Measurements from ENCODE around the gene LPP. TPM values are rescaled to one million over a fixed set of nuclear protein-coding genes. Genes with fewer than 3 reads are reported as not detected.

Gene LPP
- polyA plus RNA-seq, 3 donors, result 26.4 to 31.9 (median 28.6) TPM

- DNase-seq (ENCODE audit: extremely low read depth in 1 of 11, low read depth in 9 of 11, low spot score in 4 of 11), result no peak
These were observed 30.7 kb downstream of the LPP start for GRCh38 chr3:188184649-188185048.

GRCh38 chr3:188185717-188186251 lies 31.8 kb downstream of the LPP start:
- DNase-seq (ENCODE audit: extremely low read depth in 1 of 11, low read depth in 9 of 11, low spot score in 4 of 11), result peak in 5 of 11 donors; percentile 18 to 43 (median 35)

GRCh38 chr3:188187053-188187452 lies 33.1 kb downstream of the LPP start:
- DNase-seq (ENCODE audit: extremely low read depth in 1 of 11, low read depth in 9 of 11, low spot score in 4 of 11), result no peak

- no peak for DNase-seq (ENCODE audit: extremely low read depth in 1 of 11, low read depth in 9 of 11, low spot score in 4 of 11)
These were observed 35.0 kb downstream of the LPP start for GRCh38 chr3:188188911-188189310.

- no peak for DNase-seq (ENCODE audit: extremely low read depth in 1 of 11, low read depth in 9 of 11, low spot score in 4 of 11)
These were observed 37.5 kb downstream of the LPP start for GRCh38 chr3:188191460-188191859.

- no peak for DNase-seq (ENCODE audit: extremely low read depth in 1 of 11, low read depth in 9 of 11, low spot score in 4 of 11)
These were observed 38.1 kb downstream of the LPP start for GRCh38 chr3:188192034-188192433.

GRCh38 chr3:188194332-188194731 lies 40.4 kb downstream of the LPP start:
- DNase-seq (ENCODE audit: extremely low read depth in 1 of 11, low read depth in 9 of 11, low spot score in 4 of 11), result no peak

- DNase-seq (ENCODE audit: extremely low read depth in 1 of 11, low read depth in 9 of 11, low spot score in 4 of 11), result no peak
These were observed 42.5 kb downstream of the LPP start for GRCh38 chr3:188196232-188196990.

GRCh38 chr3:188197388-188197847 lies 43.5 kb downstream of the LPP start:
- DNase-seq (ENCODE audit: extremely low read depth in 1 of 11, low read depth in 9 of 11, low spot score in 4 of 11), result no peak

DNA sequence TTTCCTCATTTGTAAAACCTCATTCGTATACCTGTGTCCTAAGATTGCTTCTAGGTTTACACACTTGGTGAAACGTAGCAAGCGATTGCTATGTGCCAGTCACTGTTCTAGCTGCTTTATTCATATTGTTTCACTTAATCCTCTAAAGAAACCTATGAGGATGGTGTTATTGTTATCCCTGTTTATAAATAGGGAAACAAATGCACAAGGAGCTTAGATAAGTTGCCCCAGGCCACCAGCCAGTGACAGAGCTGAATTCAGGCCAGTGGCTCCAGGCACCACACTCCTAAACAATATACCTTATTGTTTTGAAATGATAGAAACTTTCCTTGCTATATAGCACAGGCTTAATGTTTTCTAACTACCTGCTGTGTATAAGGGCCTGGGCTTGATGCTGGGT lies 44.0 kb downstream of the LPP start:
- no peak for DNase-seq (ENCODE audit: extremely low read depth in 1 of 11, low read depth in 9 of 11, low spot score in 4 of 11)

GRCh38 chr3:188198760-188199327 lies 44.9 kb downstream of the LPP start:
- no peak for DNase-seq (ENCODE audit: extremely low read depth in 1 of 11, low read depth in 9 of 11, low spot score in 4 of 11)

DNA sequence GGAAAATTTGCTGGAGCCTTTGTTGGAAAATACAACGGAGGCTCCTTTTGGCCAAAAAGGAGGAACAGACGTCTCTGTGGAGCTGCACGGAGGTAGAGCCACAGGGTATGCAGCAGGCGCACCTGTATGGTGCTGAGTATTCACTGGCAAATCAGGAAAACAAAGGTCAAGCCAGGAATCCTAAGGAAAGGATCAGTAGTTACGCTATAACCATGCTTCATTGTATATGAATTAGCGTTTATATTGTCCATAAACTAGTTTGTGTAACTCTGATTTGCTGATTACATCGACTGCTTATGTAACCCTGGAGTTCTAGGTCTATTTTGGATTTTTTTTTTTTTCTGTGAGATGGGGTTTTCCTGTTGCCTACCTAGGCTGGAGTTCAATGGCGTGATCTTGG lies 45.4 kb downstream of the LPP start:
- DNase-seq (ENCODE audit: extremely low read depth in 1 of 11, low read depth in 9 of 11, low spot score in 4 of 11), result no peak

- no peak for DNase-seq (ENCODE audit: extremely low read depth in 1 of 11, low read depth in 9 of 11, low spot score in 4 of 11)
These were observed 46.5 kb downstream of the LPP start for GRCh38 chr3:188200481-188200880.

DNA sequence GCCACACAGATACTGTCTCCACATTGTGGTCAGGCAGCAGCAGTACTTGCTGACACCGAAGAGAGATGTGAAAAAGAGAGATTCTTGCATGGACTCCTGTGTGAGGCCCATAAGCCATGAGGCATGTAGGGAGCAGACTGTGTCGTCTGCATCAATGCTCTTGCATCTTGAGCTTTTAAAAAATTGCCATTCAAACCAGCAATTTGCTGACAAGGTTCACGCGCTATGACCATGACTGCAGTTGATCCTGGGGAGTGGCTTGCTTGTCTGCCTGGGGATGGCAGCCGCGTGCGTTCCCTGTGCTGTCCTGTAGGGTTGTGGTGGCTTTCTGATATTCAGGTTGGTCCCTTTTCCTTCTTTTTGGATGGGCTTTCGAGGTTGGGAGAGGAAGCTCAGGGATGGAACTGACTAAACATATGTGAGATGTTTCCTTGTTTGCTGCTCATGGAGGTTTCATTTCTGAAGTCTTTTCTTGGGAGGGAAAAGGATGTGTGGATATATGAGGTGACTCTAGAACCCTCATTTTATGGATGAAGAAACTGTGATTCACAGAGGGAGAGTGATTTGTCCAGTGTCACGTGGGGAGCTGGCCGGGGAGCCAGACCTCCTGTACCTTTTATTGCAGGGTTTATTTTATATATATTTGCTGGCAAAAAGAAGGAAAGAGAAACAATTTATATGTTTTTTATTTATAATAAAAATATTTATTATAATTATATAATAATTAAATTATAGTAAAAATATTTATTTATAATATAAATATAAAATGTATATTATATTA lies 48.6 kb downstream of the LPP start:
- DNase-seq (ENCODE audit: extremely low read depth in 1 of 11, low read depth in 9 of 11, low spot score in 4 of 11), result no peak

DNA sequence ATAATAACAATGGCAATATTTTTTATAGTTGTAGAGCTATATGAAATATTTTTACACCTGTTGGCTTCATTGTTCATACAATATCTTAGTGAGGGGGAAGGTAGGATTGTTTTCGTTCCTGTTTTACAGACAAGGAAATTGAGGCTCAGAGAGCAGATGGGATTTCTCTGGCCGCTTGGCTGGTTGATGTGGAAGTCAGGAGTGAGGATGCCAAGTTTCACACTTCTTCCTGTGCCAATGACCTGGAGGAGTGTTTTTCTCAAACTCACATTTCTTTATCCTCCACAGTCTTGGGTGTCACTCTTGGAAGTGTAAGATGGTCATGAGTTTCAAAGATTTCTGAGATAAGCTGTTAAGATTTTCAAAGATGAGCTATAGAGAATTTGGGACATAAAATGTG lies 50.6 kb downstream of the LPP start:
- DNase-seq (ENCODE audit: extremely low read depth in 1 of 11, low read depth in 9 of 11, low spot score in 4 of 11), result no peak

DNA sequence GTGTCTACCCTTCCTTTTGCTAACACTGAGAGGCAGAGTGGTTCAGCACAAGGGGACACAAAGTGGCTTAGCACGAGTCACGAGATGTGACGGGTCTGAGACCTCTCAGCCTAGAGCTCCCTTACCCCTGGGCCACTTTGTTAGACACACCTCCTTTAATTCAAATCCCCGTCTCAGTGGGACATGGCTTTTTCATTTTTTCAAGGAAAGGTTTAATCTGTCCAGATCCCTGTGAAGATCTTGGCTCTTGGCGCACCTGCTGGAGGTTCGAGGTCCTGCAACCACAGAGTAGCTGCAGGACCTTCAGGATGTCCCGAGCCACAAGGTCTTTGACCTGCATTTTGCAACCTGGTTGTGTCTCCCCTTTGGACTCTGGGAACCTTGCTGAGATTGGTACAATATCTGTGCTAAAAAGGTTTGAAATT lies 52.0 kb downstream of the LPP start:
- no peak for DNase-seq (ENCODE audit: extremely low read depth in 1 of 11, low read depth in 9 of 11, low spot score in 4 of 11)

- DNase-seq (ENCODE audit: extremely low read depth in 1 of 11, low read depth in 9 of 11, low spot score in 4 of 11), result no peak
These were observed 52.8 kb downstream of the LPP start for GRCh38 chr3:188206787-188207186.

DNA sequence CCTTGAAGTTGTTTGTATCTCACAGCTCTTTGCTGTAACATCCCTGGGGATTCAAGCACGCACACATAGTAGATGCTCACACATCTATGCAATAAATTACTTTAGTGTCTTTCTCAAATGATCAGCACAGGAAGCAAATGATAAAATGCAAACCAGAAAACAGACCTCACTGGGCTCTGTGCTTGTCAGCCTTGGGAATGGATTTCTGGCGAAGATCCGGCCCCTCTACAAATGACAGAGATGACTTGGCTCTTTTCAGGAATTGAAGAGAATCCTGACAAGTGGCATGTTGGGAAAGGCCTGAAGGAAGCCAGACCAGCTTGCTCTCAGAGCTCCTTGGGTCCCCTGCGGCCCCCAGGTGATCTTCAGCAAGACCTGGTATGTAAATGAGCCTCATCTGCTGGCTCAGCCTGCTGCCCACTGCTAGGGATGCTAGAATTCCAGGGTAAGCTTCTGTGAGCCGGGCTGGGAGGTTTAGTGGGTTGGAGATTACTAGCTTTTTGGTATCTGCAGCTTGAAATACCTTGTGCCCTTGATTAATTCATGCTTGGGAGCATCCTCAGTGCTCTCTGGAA lies 54.1 kb downstream of the LPP start:
- no peak for DNase-seq (ENCODE audit: extremely low read depth in 1 of 11, low read depth in 9 of 11, low spot score in 4 of 11)

DNA sequence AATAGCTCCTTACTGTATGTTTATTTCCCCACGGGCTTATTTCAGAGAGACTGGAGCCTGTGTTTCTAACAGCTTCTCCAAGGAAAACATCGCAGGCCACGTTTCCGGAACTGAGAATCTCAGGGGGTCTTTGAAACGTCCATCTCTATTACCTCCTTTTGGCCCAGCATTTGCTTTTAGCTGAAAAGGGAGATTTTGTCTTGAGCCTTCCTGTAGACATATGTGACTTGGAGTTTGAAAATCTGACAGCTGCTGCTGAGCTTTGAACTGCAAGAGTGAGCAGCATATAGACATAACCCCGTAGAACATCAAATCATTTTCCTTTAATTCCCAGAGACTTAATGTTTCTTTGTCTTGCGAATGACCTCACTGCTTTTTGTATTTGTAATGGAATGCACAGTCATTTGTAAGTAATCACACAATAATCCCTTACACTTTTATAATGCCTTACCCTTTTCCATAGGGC lies 54.6 kb downstream of the LPP start:
- DNase-seq (ENCODE audit: extremely low read depth in 1 of 11, low read depth in 9 of 11, low spot score in 4 of 11), result peak in 5 of 11 donors; percentile 16 to 49 (median 39)

All from renal cortex interstitium (tissue), 11 donors.